NCI-H128 (cell line): ENCODE data around the gene MICALL1.

Experiments used
- DNase-seq: peaks from one replicate; lab custom pipeline; 2025; ENCODE audit not compliant: unreplicated experiment; lab: John Stamatoyannopoulos, UW

The MICALL1 gene, protein sequence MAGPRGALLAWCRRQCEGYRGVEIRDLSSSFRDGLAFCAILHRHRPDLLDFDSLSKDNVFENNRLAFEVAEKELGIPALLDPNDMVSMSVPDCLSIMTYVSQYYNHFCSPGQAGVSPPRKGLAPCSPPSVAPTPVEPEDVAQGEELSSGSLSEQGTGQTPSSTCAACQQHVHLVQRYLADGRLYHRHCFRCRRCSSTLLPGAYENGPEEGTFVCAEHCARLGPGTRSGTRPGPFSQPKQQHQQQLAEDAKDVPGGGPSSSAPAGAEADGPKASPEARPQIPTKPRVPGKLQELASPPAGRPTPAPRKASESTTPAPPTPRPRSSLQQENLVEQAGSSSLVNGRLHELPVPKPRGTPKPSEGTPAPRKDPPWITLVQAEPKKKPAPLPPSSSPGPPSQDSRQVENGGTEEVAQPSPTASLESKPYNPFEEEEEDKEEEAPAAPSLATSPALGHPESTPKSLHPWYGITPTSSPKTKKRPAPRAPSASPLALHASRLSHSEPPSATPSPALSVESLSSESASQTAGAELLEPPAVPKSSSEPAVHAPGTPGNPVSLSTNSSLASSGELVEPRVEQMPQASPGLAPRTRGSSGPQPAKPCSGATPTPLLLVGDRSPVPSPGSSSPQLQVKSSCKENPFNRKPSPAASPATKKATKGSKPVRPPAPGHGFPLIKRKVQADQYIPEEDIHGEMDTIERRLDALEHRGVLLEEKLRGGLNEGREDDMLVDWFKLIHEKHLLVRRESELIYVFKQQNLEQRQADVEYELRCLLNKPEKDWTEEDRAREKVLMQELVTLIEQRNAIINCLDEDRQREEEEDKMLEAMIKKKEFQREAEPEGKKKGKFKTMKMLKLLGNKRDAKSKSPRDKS

GRCh38 chr22:37905534-37906363 lies at the start of gene MICALL1:
MICALL1 (plus strand) TSS chr22:37906297; CDS start chr22:37906423, 126 bp downstream.
- no peak for DNase-seq

- DNase-seq = no peak
Observed at GRCh38 chr22:37860796-37861421, 45.2 kb upstream of the MICALL1 start.

DNA sequence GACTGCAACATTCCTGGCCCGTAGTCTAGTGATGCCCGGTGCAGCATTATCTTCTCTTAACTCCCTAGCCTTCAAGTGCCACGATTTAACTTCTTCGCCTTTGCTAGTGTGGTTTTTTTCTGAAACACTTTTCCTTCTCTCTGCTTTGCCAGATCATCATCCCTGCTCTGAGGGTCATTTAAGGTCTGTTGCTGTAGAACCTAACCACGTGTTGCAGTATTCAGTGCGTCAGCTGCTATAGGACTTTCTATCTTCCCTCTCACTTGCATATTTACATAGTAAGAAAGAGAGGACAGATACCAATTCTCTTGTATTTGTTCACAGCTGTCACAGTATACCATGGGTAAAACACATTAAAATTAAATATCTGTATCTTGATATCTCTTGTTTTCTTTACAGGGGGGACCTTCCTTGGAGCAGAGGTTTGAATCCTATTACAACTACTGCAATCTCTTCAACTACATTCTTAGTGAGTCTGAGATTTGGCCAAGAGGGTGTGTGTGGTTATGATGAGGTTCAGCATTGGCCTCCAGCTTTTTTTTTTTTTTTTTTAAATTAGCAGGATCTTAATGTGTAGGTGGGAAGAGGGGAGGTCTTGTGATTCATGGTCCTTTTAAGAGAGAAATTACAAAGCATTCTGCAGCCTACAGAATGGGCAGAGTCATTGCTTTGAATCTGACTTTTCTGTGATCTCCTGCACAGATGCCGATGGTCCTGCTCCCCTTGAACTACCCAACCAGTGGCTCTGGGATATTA lies 43.3 kb upstream of the MICALL1 start:
- no peak for DNase-seq

DNA sequence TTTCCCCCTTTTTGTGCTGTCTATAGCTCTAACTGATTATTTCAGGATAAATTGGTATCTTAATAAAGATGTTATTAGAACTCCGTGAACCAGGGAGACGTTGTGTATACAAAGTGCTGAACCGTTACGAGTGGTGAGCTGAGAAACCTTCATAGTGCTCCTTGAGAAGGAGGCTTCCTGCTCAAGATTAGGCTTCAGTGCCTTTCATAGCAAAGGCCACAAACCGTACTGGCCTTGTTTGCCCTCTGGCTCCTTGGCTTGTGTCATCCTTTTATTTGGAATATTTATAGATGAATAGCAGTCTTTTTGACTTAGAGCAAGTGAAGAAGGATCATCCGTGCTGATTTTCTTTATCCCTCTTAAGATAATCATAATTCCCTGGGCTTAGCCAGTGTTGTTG lies 40.6 kb upstream of the MICALL1 start:
- no peak for DNase-seq

GRCh38 chr22:37870273-37870672 lies 35.8 kb upstream of the MICALL1 start:
- DNase-seq = no peak

DNA sequence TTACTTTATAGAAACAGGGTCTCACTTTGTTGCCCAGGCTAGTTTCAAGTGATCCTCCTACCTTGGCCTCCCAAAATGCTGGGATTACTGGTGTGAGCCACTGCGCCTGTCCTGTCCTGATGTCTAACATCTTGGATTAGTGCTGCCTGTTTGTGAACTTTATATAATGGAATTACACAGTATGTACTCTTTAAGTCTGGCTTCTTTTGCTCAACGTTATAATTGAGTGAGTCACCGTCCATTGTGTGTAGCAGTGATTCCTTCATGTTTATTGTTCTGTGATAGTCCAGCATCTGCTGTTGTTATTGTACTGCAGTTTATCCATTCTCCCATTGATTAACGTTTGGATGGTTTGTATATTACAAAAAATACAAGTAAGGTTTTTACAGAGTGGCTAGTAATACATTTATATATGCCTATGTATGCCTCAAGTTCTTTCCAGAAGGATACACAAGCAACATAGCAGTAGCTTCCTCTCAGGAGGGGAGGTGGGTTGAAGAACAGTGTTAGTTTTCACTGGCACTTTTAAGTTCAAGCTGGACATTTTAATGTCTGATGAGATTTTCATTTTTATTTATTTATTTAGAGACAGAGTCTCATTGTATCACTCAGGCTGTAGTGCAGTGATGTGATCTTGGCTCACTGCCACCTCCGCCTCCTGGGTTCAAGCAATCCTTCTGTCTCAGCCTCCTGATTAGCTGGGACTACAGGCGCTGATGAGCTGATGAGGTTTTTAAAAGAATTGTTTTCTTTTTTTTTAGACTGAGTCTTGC lies 25.2 kb upstream of the MICALL1 start:
- DNase-seq = no peak

- no peak for DNase-seq
Observed at GRCh38 chr22:37884420-37884819, 21.7 kb upstream of the MICALL1 start.

DNA sequence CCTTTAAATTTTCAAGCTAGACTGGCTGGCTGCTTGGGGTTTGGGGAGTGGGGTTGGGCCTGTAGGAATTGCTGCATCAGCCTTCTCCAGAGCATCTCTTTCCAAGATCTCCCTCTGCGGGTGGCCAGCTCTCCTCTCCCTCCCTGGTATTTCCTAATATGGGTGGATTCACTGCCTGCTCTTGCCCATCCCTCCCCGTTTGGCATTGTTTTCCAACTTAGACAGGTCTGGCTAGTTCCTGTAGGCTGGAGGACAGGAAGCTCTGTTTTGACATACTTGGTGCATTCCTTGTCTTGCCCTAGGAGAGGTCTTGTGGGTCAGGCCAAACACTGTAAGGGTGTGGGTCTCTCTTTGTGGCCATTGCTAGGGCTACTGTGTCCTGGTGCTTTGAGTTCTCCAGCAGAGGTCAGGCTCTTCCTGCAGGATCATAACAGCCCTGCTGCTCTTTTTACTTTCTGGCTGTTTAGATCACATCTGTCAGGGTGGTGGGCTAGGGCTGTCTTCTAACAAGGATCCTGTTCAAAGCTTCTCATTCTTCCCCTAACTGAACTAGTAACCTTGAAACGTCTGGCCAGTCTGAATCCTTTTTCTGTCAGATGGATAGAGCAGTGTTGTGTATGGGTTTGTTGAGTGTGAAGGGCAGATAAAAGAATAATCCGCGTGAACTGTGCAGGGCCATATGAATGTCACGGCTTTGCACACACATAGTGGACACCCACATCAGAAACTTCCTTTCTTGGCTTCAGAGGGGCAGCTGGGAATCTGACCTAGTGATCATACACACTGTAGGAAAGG lies 18.3 kb upstream of the MICALL1 start:
- no peak for DNase-seq

- DNase-seq = no peak
Observed at GRCh38 chr22:37891926-37892325, 14.2 kb upstream of the MICALL1 start.

- DNase-seq = no peak
Observed at GRCh38 chr22:37892566-37893335, 13.3 kb upstream of the MICALL1 start.

- no peak for DNase-seq
Observed at GRCh38 chr22:37893583-37893983, 12.5 kb upstream of the MICALL1 start.

DNA sequence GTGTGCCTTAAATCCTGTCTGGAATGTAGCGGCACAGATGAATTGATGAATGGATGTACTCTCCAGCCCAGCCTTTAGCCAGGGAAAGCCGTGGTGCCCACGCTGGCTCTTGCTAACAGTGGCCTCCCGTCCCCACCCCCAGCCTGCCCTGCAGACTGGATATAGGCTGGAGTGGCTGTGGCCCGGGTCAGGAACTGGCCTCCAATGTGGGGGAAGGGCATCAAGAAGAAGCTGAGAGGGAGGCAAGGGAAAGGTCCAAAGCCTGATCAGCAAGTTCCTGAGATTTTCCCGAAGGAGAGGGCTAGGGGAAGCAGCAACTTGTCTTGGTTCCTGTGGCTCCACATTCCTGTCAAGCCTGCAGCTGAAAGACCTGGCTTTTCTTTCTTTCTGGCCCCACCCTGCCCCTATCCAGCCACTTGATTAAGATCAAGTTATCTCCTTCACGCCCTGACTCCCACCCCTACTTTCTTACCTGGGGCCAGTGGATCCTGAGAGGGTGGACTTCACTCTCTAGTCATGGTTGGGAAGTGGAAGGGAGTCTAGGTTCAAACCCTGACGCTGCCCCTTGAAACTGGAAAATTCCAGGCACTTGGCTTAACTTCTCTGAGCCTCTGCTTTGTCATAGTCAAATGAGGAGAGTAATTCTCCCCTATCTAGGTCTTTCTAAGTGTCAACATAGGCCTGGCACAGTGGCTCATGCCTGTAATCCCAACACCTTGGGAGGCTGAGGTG lies 11.0 kb upstream of the MICALL1 start:
- no peak for DNase-seq

GRCh38 chr22:37896181-37896592 lies 9.9 kb upstream of the MICALL1 start:
- DNase-seq = no peak

- no peak for DNase-seq
Observed at GRCh38 chr22:37896939-37897338, 9.2 kb upstream of the MICALL1 start.

GRCh38 chr22:37897807-37898206 lies 8.3 kb upstream of the MICALL1 start:
- DNase-seq = no peak

DNA sequence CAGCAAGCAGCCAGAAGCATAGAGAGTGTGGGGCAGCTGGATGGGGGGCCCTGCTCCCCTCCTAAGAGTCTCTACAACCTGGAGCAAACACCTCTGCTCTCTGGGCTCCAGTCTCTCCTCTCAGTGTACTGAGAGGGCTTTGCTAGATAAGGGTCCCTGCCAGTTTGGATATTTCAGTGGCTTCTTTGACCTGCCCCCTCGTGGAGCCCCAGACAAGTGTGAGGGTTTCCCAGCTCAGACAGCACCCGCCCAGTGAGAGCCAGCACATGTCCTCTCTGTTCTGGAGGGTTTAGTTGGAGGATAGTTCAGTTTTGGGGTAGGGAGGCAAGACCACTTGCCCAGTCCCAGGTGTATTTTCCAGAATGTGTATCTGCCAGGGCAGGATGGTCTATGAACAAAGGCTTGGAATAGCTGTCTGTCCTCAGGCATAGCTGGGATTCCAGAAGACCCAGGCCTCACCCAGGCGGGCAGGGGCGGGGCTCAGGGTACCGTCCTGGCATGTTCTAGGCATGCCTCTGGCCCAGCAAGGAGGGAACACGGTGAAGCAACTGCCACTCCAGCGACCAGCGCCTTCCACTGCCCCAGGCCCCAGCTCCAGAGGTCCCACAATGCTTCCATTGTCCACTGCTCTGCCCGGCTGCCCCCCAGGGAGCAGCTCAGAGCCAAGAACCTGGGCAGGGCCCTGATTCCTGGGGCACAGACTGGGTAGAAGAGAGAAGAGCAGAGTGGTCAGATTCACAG lies 7.5 kb upstream of the MICALL1 start:
- no peak for DNase-seq
